Natural killer cell (primary cell): Measurements from ENCODE around the gene TMEM190. TPM values are rescaled to one million over a fixed set of nuclear protein-coding genes. Genes with fewer than 3 reads are reported as not detected.
"Not testable (repeated sequence)": the region's sequence is repeated elsewhere in the genome, so short reads cannot be mapped to it uniquely, and the experiment has no call there.

Source experiments
- ATAC-seq, 3 donors: fragments of 150-1000 bp in 2 of 3; fragments of 200-7000 bp in 1 of 3; cut with Tn5 transposase; 1 replicate in 1 of 3; 2 replicates in 2 of 3; pipeline ENCODE4 v1.10.0; 2021; ENCODE audit warnings: mild to moderate bottlenecking in 2 of 3, moderate library complexity in 2 of 3
- DNase-seq, 2 donors: peaks; one replicate each; pipeline versions ENCODE4 v3.0.0 to v3.0.0-alpha.2; 2013 to 2021; ENCODE audit warnings: mixed read lengths in 1 of 2
- H3K27ac ChIP-seq: one replicate; pipeline ENCODE4 v1.5.1; 2013; ENCODE audit warnings: mild to moderate bottlenecking, low read length
- H3K27me3 ChIP-seq: one replicate; pipeline ENCODE4 v1.6.1; 2013; ENCODE audit warnings: low read length; ENCODE audit not compliant: control insufficient read depth, insufficient read depth
- H3K36me3 ChIP-seq: one replicate; pipeline ENCODE4 v1.6.1; 2013; ENCODE audit warnings: low read length; ENCODE audit not compliant: control insufficient read depth, insufficient read depth
- H3K4me1 ChIP-seq: one replicate; pipeline ENCODE4 v1.6.1; 2013; ENCODE audit warnings: low read length; ENCODE audit not compliant: control insufficient read depth, insufficient read depth
- H3K4me3 ChIP-seq: one replicate; pipeline ENCODE4 v1.5.1; 2013; ENCODE audit warnings: low read length
- H3K9me3 ChIP-seq: one replicate; pipeline ENCODE4 v1.6.1; 2013; ENCODE audit warnings: low read length; ENCODE audit not compliant: control insufficient read depth, insufficient read depth
- H3K27ac Mint-ChIP-seq, 2 donors: one replicate each; pipeline ENCODE4 v1.8.0; 2022; ENCODE audit warnings: mild to moderate bottlenecking in 2 of 2, mixed read lengths in 2 of 2, moderate library complexity in 1 of 2
- H3K27me3 Mint-ChIP-seq, 2 donors: one replicate each; pipeline ENCODE4 v1.8.0; 2022; ENCODE audit warnings: low read depth in 2 of 2, mixed read lengths in 2 of 2
- H3K36me3 Mint-ChIP-seq: one replicate; pipeline ENCODE4 v1.8.0; 2022; ENCODE audit warnings: mixed read lengths
- H3K4me1 Mint-ChIP-seq, 2 donors: one replicate each; pipeline ENCODE4 v1.8.0; 2022; ENCODE audit warnings: mixed read lengths in 2 of 2
- H3K4me3 Mint-ChIP-seq: one replicate; pipeline ENCODE4 v1.8.0; 2022; ENCODE audit warnings: mild to moderate bottlenecking, moderate library complexity, mixed read lengths
- H3K9me3 Mint-ChIP-seq, 2 donors: one replicate each; pipeline ENCODE4 v1.8.0; 2022; ENCODE audit warnings: mixed read lengths in 2 of 2
- WGBS: methylation state at CpG from one replicate; pipeline ENCODE4 v1.1.7; 2013; ENCODE audit warnings: missing lambda C conversion rate; ENCODE audit not compliant: insufficient coverage; 5-methylcytosine and 5-hydroxymethylcytosine counted together
- intact Hi-C: fragments of 100-400 bp; cut with micrococcal nuclease; formaldehyde crosslinking; loops from one replicate; pipeline ENCODE4 v1.14.2; 2022
- total RNA-seq, 4 donors: library from RNA; stranded (reverse); fragments of 120-200 nt in 1 of 4; gene quantifications; one replicate each; pipeline versions ENCODE4 v1.2.3 to v1.2.4, GENCODE V29; 2013 to 2022
- TF ChIP-seq, protein P1 (sequence below): fragments of 200-600 bp; IDR thresholded peaks from one replicate; pipeline ENCODE4 v1.8.0; 2022; ENCODE audit warnings: antibody characterized with exemption

Gene TMEM190
- total RNA-seq, 3 donors from 2014 or later (not counting 1 experiment from before 2014, with no cell fraction given) = not detected

DNA sequence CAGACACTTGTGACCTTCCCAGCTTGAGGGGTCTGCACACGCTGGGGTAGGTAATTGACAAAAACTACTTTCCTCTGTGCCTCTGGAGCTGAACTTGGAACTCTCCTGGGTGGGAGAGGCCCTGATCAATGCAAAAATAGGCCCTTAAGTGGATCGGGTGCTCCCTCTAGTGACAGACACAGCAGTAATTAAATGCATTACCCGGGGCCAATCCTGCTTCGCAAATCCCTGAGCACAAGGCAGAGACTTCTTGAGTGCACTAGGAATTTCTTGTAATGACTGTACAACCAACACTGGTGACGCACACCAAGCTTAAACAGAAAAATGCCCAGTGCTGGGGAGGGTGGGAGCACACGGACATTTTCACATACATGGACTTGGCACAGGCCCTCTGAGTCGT, 41.6 kb downstream of the TMEM190 start:
- Histone ChIP-seq H3K4me3 (no peak overlapping the region), H3K27ac (no peak overlapping the region), H3K4me1 (peaks cover 9% of the 10 kb centered on the region), H3K27me3 (peaks cover 3% of the 10 kb centered on the region), H3K9me3 (no peaks in the 10 kb centered on the region), H3K36me3 (no peaks in the 10 kb centered on the region)
- Mint-ChIP-seq H3K27me3 (peaks cover 1 to 6% of the 10 kb centered on the region in 2 donors), H3K36me3 (no peaks in the 10 kb centered on the region), H3K9me3 (no peaks in the 10 kb centered on the region), H3K4me3 (no peak overlapping the region), H3K27ac (no peak overlapping the region), H3K4me1 (peaks cover 5 to 6% of the 10 kb centered on the region in 2 donors)
- intact Hi-C loops = loop anchor here (1.0 to 5.0 kb wide), 5 partner anchors 116 to 536 kb away; no protein-coding TSS in a partner anchor
- DNase-seq (peak in 1 of 2 donors; percentile 82), ATAC-seq (peak; percentile 53 to 75 (median 59))
- 43% methylated on average over 7 of the region's 7 CpGs for WGBS
- TF ChIP-seq, protein P1, sequence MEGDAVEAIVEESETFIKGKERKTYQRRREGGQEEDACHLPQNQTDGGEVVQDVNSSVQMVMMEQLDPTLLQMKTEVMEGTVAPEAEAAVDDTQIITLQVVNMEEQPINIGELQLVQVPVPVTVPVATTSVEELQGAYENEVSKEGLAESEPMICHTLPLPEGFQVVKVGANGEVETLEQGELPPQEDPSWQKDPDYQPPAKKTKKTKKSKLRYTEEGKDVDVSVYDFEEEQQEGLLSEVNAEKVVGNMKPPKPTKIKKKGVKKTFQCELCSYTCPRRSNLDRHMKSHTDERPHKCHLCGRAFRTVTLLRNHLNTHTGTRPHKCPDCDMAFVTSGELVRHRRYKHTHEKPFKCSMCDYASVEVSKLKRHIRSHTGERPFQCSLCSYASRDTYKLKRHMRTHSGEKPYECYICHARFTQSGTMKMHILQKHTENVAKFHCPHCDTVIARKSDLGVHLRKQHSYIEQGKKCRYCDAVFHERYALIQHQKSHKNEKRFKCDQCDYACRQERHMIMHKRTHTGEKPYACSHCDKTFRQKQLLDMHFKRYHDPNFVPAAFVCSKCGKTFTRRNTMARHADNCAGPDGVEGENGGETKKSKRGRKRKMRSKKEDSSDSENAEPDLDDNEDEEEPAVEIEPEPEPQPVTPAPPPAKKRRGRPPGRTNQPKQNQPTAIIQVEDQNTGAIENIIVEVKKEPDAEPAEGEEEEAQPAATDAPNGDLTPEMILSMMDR = peak; percentile 46

DNA sequence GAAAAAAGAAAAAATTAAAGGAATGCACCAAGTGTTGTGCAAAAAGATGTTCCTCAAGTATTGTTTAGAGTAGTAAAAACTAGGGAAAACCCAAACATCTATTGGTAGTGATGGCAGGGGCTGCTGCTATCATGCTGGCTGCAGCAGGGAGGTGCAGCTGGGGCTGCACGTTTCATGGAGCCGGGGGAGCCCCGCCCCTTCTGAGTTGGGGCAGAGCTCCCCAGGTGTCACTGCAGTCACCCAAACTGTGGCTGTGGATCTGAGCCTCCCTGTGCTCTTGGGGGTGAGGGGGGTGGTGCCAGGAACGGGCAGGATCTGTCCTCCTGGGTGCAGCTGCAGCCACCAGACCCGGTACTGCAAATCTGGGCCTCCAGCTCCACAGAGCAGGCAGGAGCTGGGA, 42.5 kb downstream of the TMEM190 start:
- H3K36me3 Mint-ChIP-seq = no peaks in the 10 kb centered on the region
- no peak overlapping the region for H3K27ac Mint-ChIP-seq
- no peak overlapping the region for H3K4me3 Mint-ChIP-seq
- intact Hi-C loops = loop anchor here (2.0 to 5.0 kb wide), 3 partner anchors 126 to 537 kb away; no protein-coding TSS in a partner anchor
- peaks cover 7 to 8% of the 10 kb centered on the region in 2 donors for H3K27me3 Mint-ChIP-seq
- Histone ChIP-seq H3K4me1 (peaks cover 9% of the 10 kb centered on the region), H3K4me3 (no peak overlapping the region), H3K9me3 (no peaks in the 10 kb centered on the region), H3K27me3 (peaks cover 3% of the 10 kb centered on the region), H3K36me3 (no peaks in the 10 kb centered on the region), H3K27ac (no peak overlapping the region)
- no peak for ATAC-seq
- no peaks in the 10 kb centered on the region for H3K9me3 Mint-ChIP-seq
- WGBS = 72% methylated on average over 5 of the region's 5 CpGs
- TF ChIP-seq, protein P1 = no peak
- peaks cover 5 to 6% of the 10 kb centered on the region in 2 donors for H3K4me1 Mint-ChIP-seq
- DNase-seq = no peak

DNA sequence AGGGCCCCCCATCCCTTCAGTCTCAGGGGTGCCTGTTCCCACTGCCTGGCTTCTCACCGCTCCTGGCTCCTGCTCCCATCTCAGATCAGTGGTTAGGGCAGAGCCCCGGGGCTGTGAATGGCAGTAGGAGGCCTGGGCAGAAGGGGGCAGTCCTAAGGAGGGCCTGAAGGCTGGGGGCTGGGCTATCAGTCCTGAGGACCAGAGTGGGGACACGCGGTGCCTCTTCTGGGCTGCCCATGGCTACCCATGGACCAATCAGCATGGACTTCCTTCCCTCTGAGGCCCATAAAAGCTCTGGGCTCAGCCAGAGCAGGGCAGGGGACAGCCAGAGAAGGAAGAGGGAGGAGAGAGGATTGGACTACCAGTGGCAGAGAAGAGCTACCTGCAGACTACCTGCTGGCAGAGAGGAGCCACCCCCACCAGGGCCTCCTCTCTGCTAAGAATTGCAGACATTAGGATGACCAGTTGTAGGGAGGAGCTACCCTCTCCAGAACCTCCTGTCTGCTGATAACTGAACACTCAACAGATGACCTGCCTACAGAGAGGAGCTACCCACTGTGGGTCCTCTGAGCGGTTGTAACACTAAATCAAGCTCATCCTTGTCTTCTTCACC, 43.1 kb downstream of the TMEM190 start:
- no peak overlapping the region for H3K27ac Mint-ChIP-seq
- ATAC-seq (no peak), DNase-seq (no peak)
- no peaks in the 10 kb centered on the region for H3K36me3 ChIP-seq
- H3K9me3 ChIP-seq = no peaks in the 10 kb centered on the region
- H3K9me3 Mint-ChIP-seq = no peaks in the 10 kb centered on the region
- H3K36me3 Mint-ChIP-seq = no peaks in the 10 kb centered on the region
- peaks cover 5 to 6% of the 10 kb centered on the region in 2 donors for H3K4me1 Mint-ChIP-seq
- no peak overlapping the region for H3K4me3 ChIP-seq
- H3K4me1 ChIP-seq = peaks cover 9% of the 10 kb centered on the region
- TF ChIP-seq, protein P1 = no peak
- H3K27me3 ChIP-seq = peaks cover 3% of the 10 kb centered on the region
- WGBS = 84% methylated on average over 5 of the region's 5 CpGs
- intact Hi-C loops = loop anchor here (2.0 to 5.0 kb wide), 3 partner anchors 127 to 537 kb away; no protein-coding TSS in a partner anchor
- no peak overlapping the region for H3K27ac ChIP-seq
- no peak overlapping the region for H3K4me3 Mint-ChIP-seq
- H3K27me3 Mint-ChIP-seq = peaks cover 10% of the 10 kb centered on the region in 2 donors

- H3K36me3 ChIP-seq, H3K27ac Mint-ChIP-seq, H3K4me3 ChIP-seq, H3K4me1 Mint-ChIP-seq, H3K36me3 Mint-ChIP-seq, H3K9me3 Mint-ChIP-seq, H3K27ac ChIP-seq, H3K4me1 ChIP-seq, H3K4me3 Mint-ChIP-seq, intact Hi-C loops, H3K9me3 ChIP-seq, H3K27me3 ChIP-seq: not testable (repeated sequence)
- ATAC-seq (peak; percentile 40 to 86 (median 52)), DNase-seq (peak in 1 of 2 donors; percentile 73)
- peaks cover 14 to 16% of the 10 kb centered on the region in 2 donors for H3K27me3 Mint-ChIP-seq
- 5% methylated on average over 4 of the region's 4 CpGs for WGBS
These were observed 44.7 kb downstream of the TMEM190 start for GRCh38 chr19:55421281-55421680.
